ENCODE measurements around the gene DPM1.

DPM1 gene

GRCh38 chr20:50977066-50978021 is 19.0 kb upstream of the DPM1 start:
- Histone ChIP-seq H3K27ac (no peak overlapping the region), H3K27me3 (ENCODE audit: insufficient read depth, low read depth, severe bottlenecking) (peaks cover 82% of the 10 kb centered on the region), H3K36me3 (no peaks in the 10 kb centered on the region), H3K9me3 (ENCODE audit: severe bottlenecking) (no peaks in the 10 kb centered on the region), H3K4me3 (ENCODE audit: low read depth, low read length) (no peak overlapping the region)
- DNase-seq: no peak
- TF ChIP-seq CTCF (IDR thresholded peaks at IDR 0.05; ENCODE audit: low read depth, low read length): no peak

- no peaks in the 10 kb centered on the region for H3K9me3 ChIP-seq (ENCODE audit: severe bottlenecking)
- TF ChIP-seq CTCF (IDR thresholded peaks at IDR 0.05; ENCODE audit: low read depth, low read length): no peak
- peaks cover 87% of the 10 kb centered on the region for H3K27me3 ChIP-seq (ENCODE audit: insufficient read depth, low read depth, severe bottlenecking)
- H3K4me3 ChIP-seq (ENCODE audit: low read depth, low read length): no peak overlapping the region
- H3K27ac ChIP-seq: no peak overlapping the region
- DNase-seq: no peak
- no peaks in the 10 kb centered on the region for H3K36me3 ChIP-seq
Observed at GRCh38 chr20:50975701-50976330, 17.5 kb upstream of the DPM1 start.

- Histone ChIP-seq H3K27ac (no peak overlapping the region), H3K9me3 (ENCODE audit: severe bottlenecking) (no peaks in the 10 kb centered on the region), H3K4me3 (ENCODE audit: low read depth, low read length) (no peak overlapping the region), H3K36me3 (no peaks in the 10 kb centered on the region), H3K27me3 (ENCODE audit: insufficient read depth, low read depth, severe bottlenecking) (peaks cover 60% of the 10 kb centered on the region)
- no peak for TF ChIP-seq CTCF (IDR thresholded peaks at IDR 0.05; ENCODE audit: low read depth, low read length)
- DNase-seq: no peak
Observed at GRCh38 chr20:50969912-50970311, 11.6 kb upstream of the DPM1 start.

- H3K36me3 ChIP-seq: no peaks in the 10 kb centered on the region
- H3K4me3 ChIP-seq (ENCODE audit: low read depth, low read length): no peak overlapping the region
- no peak for TF ChIP-seq CTCF (IDR thresholded peaks at IDR 0.05; ENCODE audit: low read depth, low read length)
- peaks cover 58% of the 10 kb centered on the region for H3K27me3 ChIP-seq (ENCODE audit: insufficient read depth, low read depth, severe bottlenecking)
- no peak for DNase-seq
- no peak overlapping the region for H3K27ac ChIP-seq
- no peaks in the 10 kb centered on the region for H3K9me3 ChIP-seq (ENCODE audit: severe bottlenecking)
Observed at GRCh38 chr20:50969435-50969834, 11.1 kb upstream of the DPM1 start.

- H3K27ac ChIP-seq: no peak overlapping the region
- TF ChIP-seq CTCF (IDR thresholded peaks at IDR 0.05; ENCODE audit: low read depth, low read length): no peak
Observed at GRCh38 chr20:50968289-50968688, 10.0 kb upstream of the DPM1 start.

More at GRCh38 chr20:50968289-50968688, 10.0 kb upstream of the DPM1 start:
- H3K9me3 ChIP-seq (ENCODE audit: severe bottlenecking): no peaks in the 10 kb centered on the region
- H3K27me3 ChIP-seq (ENCODE audit: insufficient read depth, low read depth, severe bottlenecking): peaks cover 50% of the 10 kb centered on the region
- H3K36me3 ChIP-seq: no peaks in the 10 kb centered on the region
- no peak for DNase-seq
- H3K4me3 ChIP-seq (ENCODE audit: low read depth, low read length): no peak overlapping the region

Data from WERI-Rb-1 (cell line).